Stimulated activated CD4-positive, alpha-beta T cell treated with anti-CD3 and anti-CD28 coated beads, Interleukin-1b, Interleukin-23, amount 100 ng/mL, for 24 hours (primary cell): Measurements from ENCODE around the gene CCDC85C.

Experiments
- DNase-seq, 4 experiments: peaks; one replicate each; pipeline ENCODE4 v3.0.0-alpha.2; 2020; ENCODE audit warnings: low read depth in 4 of 4, low spot score in 1 of 4

The CCDC85C gene

DNA sequence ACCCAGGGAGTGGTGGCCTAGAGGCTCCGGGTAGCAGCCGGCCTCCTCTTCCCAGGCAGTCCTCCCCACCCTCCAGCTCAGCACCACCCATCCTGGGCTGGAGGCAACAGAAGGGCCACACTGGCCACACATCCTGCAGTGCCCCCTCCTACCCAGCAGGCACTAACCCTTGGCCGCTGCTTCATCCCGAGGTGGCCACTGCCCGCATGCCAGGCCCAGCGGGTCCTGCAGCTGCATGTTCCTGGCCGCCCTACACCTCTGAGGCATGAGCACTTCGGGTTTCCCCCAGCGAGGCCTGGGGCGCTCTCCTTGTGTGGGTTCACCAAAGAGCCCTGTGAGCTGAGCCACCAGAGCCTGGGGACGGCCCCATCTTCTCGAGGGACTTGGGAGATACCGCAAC lies 61.4 kb downstream of the CCDC85C start:
- DNase-seq = no peak

DNA sequence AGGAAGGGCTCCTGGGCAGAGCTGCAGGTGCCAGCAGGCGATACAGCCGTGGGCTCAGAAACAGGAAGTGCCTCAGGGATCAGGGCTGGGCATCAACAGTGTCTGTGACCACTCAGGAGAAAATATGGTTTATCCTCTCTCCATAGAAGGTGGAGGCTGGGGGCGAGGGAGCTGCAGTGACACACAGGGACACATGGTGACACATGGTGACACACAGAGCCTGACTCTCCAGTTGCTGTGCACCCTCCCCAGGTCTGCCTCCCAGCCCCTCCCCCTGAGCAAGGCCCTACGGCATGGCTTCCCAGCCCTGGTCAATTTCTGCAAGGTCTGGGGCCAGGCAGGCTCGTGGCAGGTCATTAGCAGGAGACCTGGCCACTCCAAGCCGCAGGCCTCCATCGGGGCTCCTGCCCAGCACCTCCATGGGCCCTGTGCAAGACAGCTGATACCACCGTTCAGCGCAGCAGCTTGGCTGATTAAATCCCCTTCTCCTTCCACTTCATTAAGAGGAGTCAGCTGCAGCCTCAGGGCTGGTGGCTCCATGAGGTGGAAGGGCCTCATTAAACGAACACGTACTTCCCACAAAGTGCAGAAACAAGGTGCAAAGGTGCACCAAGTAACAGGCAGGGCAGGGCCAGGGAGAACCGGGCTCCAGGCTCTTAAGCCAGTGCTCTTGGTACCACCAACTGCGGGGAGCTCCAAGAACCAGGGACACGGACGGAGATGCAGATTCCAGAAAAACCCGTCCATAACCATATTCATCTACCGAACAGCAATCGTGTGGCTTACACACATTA lies 62.1 kb downstream of the CCDC85C start:
- DNase-seq = no peak

GRCh38 chr14:99541211-99541610 lies 62.8 kb downstream of the CCDC85C start:
- DNase-seq = no peak

GRCh38 chr14:99540196-99541032 lies 63.6 kb downstream of the CCDC85C start:
- no peak for DNase-seq

GRCh38 chr14:99539491-99539890 lies 64.5 kb downstream of the CCDC85C start:
- DNase-seq = no peak

DNA sequence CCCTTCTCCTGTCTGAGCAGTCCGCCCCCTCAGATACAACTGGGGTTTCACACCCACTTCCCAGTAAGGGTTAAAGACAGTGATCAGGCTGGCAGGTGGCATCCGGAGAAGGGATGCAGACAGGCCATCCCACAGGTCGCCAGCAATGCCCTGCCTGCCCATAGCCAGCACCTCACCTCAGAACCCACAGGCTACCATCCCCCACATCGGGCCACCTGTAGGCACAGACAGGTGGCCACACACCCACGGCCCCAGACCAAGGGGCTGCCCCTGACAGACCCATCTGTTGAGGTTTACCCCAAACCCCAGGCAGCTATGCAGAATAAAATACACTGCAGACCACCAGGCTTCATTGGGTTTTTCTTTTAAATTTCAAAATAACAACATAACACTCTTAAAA lies 65.3 kb downstream of the CCDC85C start:
- no peak for DNase-seq

DNA sequence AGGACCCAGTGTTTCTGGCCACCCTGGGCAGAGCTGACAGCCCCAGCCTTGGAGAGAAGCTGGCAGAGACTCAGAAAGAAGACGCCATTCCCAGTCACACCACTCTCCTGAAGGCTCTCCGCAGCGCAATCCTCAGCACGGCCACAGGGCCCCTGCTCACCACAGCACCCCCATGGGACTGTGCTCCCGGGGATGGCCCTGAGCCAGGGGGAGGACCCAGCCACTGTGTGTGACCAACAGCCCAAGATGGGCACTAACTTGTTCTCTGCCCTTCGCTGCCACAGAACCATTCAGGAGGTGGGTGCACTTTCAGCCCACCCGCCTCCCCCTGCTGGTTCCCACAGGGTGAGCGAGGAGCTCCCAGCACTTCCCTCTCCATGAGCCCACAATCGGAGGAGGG lies 65.7 kb downstream of the CCDC85C start:
- DNase-seq = no peak

GRCh38 chr14:99537399-99537798 lies 66.6 kb downstream of the CCDC85C start:
- no peak for DNase-seq

DNA sequence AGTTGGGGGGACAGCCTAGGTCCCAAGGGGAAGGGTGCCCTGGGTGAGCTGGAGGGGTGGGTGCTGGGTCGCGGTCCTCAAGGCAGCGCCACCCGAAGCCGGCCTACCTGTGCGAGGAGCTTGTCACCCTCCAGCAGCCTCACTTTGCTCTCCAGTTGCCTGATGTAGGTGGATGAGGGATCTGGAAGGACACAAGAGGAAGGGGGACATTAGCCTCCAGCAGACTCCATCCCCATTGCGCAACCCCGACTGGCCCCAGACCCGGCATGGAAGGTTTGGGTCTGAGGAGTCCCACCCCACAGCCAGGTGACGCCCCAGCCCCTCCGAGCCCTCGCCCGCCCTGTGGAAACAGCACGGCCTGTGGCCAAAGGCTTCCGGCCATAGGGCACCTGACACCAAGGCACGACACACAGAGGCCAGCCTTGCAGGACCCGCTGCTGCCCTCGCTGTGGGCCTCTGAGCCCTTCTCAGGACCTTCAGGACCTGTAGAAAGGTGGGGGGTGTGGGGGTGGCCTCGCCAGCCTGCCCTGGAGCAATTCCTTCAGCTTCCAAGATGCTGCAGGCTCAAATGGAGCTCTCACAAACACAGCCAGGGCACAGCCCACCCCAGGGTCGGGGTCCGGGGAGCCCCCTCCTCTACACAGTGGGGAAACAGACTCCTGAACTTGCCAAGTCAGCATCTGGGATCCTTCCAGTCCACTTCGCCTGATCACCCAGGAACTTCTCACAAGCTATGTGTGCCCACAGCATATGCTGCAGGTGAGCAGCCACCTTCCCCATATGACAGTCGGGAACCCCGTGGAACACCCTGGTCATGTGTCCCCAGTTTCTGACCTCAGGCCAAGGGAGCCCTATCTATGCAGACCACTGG lies 67.9 kb downstream of the CCDC85C start:
- DNase-seq = no peak

DNA sequence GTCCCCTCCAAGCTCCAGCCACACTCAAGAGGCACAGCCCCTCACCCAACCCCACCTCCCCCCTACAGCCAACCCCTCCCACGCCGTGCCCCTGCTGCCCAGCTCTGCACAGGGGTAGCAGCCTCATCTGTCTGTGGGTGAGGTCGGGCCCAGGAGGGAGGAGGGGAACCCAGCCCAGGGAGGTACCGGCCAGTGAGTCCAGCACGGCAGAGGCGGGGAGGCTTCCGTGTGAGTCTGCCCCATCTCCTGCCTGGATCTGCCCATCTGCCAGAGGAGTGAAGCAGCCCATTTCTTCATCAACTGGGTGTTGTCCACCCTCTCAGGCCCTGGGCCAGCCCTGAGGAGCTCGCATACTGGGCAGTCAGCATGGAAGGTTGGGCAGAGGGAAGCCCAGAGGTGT lies 68.6 kb downstream of the CCDC85C start:
- no peak for DNase-seq

GRCh38 chr14:99534863-99535262 lies 69.1 kb downstream of the CCDC85C start:
- no peak for DNase-seq

GRCh38 chr14:99534333-99534732 lies 69.7 kb downstream of the CCDC85C start:
- DNase-seq = no peak

GRCh38 chr14:99532310-99532709 lies 71.7 kb downstream of the CCDC85C start:
- DNase-seq = no peak

GRCh38 chr14:99531251-99532096 lies 72.5 kb downstream of the CCDC85C start:
- no peak for DNase-seq

DNA sequence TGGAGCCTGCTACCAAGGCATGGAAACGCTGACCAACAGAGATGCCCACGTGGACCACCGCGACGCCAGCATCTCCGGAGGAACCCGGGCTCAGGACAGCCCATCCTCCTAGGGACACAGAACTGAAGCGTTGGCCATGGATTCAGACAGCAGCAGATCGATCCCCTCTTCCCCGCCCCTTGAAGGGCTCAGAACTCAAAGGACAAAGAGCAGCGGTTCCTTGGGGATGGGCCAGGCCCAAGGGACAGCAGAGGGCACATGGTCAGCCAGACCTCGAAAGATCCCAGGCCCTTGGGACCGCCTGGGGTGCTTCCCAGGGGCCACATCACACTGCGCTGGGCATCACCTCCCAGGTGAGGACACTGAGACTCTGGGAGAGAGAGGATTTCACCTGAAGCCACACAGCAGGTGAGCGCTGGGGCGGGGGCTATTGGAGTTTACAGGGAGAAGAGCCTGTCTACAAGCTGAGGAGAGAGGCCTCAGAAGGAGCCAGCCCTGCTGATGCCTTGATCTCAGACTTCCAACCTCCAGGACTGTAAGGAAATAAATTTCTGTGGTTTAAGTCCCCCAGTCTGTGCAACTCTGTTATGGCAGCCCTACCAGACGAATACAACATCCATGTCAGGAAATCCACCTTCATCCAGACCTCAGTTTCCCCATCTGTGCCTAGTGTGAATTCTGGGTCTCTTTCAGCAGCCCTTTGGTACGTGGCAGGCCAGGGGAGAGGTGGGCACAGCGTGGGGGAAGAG lies 73.4 kb downstream of the CCDC85C start:
- no peak for DNase-seq

DNA sequence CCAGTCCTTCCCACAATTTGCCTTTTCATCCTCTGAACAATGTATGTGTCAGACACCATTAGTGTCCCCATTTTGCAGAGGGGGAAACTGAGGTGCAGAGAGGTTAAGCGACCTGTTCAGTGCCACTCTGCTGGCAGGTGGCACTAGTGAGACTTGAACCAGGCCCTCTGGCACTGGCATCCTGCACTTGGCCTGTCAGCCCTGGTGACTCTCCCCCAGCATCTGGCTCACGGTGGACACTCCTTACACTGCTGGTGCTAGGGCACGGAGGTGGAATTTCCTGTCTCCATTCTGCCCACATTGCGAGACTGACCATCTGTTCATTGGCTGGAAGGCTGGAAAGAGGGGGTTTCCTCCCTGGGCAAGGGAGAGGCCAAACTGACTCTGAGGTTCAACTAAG lies 74.1 kb downstream of the CCDC85C start:
- no peak for DNase-seq

GRCh38 chr14:99527427-99528076 lies 76.5 kb downstream of the CCDC85C start:
- DNase-seq = no peak

GRCh38 chr14:99527026-99527425 lies 77.0 kb downstream of the CCDC85C start:
- DNase-seq = no peak

DNA sequence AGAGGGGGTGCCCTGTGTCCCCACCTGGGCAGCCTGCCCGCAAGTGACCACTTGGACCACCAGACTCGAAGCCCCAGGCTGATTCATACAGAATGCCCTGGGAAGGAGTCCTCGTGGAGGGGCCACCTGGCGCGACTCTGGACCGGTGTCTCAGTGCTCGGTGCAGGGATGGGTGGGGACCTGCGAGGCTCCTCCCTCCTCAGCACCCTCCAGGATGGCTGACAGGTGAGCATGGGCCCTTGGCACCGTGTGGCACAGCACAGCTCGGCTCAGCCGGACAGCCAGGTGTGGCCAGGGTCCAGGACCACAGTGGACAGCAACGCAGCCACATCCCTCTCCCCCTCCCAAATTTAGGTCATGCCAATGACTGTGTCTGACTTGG lies 78.3 kb downstream of the CCDC85C start:
- no peak for DNase-seq
